ENCODE measurements around the gene CA6.
"Not testable (repeated sequence)": the region's sequence is repeated elsewhere in the genome, so short reads cannot be mapped to it uniquely, and the experiment has no call there.

CA6 gene

GRCh38 chr1:9006956-9007615 lies 61.4 kb downstream of the CA6 start:
- DNase-seq = no peak

- DNase-seq = no peak
These were observed 62.6 kb downstream of the CA6 start for GRCh38 chr1:9008236-9008635.

GRCh38 chr1:9009438-9010370 lies 64.0 kb downstream of the CA6 start:
- no peak for DNase-seq

GRCh38 chr1:9010781-9011323 lies 65.2 kb downstream of the CA6 start:
- no peak for DNase-seq

- no peak for DNase-seq
These were observed 68.2 kb downstream of the CA6 start for GRCh38 chr1:9013819-9014218.

GRCh38 chr1:9014475-9015375 lies 69.1 kb downstream of the CA6 start:
- peak; percentile 58 for DNase-seq

- no peak for DNase-seq
These were observed 70.8 kb downstream of the CA6 start for GRCh38 chr1:9016455-9016854.

GRCh38 chr1:9018333-9018732 lies 72.7 kb downstream of the CA6 start:
- DNase-seq = no peak

- no peak for DNase-seq
These were observed 74.2 kb downstream of the CA6 start for GRCh38 chr1:9019896-9020295.

- no peak for DNase-seq
These were observed 74.6 kb downstream of the CA6 start for GRCh38 chr1:9020305-9020704.

GRCh38 chr1:9022026-9022738 lies 76.5 kb downstream of the CA6 start:
- not testable (repeated sequence) for DNase-seq

GRCh38 chr1:9022773-9023172 lies 77.1 kb downstream of the CA6 start:
- no peak for DNase-seq
